T-helper 22 cell (primary cell): ENCODE data around the gene MRPL41.
"Not testable (repeated sequence)": the region's sequence is repeated elsewhere in the genome, so short reads cannot be mapped to it uniquely, and the experiment has no call there.

Experiments
- DNase-seq: peaks from one replicate; pipeline ENCODE4 v3.0.0-alpha.2; 2020; ENCODE audit warnings: low read depth

Gene MRPL41

DNA sequence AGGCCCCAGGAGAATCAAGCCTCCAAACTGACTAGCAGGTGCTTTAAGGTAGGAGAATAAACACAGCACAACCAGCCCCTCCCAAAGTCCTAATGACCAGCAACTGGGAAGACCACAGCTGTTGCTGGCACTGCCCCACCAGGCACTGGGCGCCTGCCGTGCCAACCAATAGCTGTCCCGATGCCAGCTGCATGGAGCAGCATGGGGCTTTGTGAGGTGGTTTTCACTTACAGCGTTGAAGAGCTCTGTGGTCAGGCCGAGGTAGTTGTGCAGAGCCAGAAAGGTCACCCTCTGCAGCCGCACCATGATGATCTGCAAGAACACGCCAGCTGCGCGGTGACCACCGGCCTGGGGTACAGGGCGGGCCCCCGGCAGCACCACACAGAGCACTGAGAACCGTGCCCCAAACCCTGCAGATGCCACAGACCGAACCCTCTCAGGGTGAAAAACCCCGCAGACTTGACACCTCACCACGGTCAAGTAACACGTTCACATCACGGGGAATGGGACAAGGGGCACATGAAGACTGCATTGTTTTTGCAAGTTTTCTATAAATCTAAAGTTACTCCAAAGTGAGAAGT is 30.2 kb upstream of the MRPL41 start:
- DNase-seq: no peak

GRCh38 chr9:137522746-137523455 is 28.8 kb upstream of the MRPL41 start:
- no peak for DNase-seq

DNA sequence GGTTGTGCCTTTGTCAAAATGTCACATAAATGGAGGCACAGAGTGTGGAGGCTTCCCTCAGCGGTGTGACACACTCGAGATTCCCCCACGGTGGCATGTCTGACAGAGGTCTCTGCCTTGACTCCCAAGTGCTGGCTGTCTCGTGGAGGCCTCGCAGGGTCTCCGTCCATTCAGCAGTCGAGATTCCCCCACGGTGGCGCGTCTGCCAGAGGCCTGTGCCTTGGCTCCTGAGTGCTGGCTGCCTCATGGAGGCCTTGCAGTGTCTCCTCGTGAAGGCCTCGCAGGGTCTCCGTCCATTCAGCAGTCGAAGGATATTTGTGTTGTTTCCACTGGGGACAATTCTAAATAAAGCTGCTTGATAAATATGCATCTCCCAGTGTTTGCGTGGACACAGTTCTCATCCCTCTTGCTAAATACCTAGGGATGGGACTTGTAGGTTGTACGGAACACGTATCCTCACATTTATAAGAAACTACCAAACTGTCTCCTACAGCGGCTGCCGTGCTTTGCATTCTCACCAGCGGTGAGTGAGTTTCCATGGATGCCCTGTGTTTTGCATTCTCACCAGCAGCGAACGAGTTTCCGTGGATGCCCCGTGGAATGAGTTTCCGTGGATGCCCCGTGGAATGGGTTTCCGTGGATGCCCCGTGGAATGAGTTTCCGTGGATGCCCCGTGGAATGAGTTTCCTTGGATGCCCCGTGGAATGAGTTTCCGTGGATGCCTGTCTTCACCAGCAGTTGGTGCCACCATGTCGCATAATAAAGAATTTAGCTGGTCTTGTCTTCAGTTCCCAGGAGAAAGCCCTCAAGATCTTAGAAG is 27.3 kb upstream of the MRPL41 start:
- DNase-seq: no peak

DNA sequence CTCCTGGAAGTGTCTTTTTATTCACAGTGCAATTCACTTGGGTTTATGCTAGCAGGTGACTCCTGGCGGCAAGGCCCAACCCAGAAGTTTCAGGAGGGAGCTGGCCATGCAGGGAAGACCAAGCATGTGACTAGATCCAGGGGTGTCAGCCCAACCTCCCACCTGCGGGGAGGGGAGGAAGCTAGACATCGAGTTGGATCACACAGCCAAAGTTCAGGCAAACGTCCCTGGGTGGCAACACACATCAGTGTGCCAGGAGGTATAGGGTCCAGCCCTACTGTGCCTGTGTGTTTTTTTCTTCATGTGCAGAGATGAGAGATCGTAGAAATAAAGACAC is 26.7 kb upstream of the MRPL41 start:
- DNase-seq: no peak

DNA sequence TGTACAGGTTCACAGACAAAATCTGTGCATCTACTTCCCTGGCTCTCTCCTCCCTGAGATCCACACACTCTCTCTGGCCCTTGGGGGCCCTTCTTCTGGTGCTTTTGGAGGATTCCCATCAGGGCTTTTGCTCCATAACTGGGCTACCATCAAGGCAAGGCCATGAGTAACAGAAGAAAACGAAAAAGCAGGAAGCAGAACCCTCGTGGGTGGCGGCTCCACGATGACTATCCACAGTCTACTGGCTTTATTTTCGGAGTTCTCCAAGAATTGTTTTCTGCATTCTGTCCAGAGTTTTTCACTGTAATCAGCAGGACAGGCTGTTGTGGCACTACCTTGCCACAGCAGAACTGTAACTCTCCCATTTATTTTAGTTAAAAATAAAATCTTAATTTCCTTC is 21.3 kb upstream of the MRPL41 start:
- no peak for DNase-seq

DNA sequence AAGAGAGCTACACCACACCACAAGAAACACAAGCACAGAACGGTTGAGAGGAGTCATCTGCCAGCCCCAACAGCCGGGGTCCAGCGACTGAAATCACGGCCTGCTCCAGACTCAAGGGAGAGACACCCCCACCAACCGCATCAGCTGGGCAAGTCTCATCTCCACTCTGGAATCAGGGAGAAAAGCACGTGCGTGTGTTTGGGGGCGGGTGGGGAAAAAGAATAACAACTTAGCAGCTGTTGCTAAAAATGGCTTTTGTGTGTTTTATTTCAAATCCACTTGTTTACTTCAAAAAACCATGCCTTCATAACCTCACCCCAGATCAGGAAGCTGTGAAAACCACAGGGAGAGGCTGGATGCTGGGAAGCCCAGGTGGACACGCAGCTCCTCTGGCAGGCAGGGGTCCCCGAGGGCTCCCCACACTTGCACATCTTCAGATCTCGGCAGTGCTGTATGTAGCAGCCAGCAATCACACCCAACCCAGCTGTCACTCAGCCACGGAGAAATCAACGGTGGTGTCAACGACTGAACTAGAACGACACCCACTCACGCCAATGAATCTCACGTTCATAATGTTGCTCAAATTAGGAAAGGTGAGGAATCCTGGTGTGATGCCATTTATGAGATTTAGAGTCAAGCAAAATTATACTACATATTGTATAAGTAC is 20.4 kb upstream of the MRPL41 start:
- no peak for DNase-seq

- not testable (repeated sequence) for DNase-seq
Measured at GRCh38 chr9:137532891-137533468, 18.7 kb upstream of the MRPL41 start.

- DNase-seq: no peak
Measured at GRCh38 chr9:137534256-137535119, 17.2 kb upstream of the MRPL41 start.

GRCh38 chr9:137535120-137535428 is 16.6 kb upstream of the MRPL41 start:
- no peak for DNase-seq

DNA sequence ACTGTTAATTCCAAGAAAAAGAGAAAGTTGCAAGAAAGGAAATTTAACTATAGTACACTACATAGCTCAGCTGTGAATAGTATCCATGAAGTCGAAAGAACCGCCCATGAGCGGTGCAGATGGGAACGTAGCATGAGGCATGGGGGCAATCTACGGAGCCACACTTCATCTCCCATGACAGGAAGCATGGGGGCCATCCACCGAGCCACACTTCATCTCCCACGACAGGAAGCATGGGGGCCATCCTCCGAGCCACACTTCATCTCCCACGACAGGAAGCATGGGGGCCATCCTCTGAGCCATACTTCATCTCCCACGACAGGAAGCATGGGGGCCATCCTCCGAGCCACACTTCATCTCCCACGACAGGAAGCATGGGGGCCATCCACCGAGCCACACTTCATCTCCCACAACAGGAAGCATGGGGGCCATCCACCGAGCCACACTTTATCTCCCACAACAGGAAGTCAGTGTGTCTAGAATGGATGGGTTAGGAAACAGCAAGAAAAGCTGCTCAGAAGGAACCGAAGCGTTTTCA is 15.0 kb upstream of the MRPL41 start:
- not testable (repeated sequence) for DNase-seq

DNA sequence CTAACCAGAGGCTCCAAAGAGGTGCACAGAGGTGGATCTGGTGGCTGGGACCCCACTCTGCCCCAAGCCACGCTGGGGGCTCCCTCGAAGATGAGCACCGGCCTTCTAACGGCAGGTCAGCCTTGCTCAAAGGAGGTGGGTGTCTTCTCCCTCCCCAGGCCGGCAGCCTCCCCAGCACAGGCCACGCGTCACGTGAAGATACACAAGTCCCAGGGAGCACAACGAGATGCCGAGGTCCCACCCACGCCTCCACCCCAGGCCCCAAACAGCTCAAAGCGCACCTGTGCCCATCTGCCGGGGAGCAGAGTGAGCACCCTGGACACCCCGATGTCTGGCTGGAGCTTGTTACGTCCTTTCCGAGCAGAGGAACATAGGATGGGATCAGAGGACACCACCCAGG is 13.6 kb upstream of the MRPL41 start:
- DNase-seq: no peak

GRCh38 chr9:137540536-137540935 is 11.1 kb upstream of the MRPL41 start:
- DNase-seq: no peak

DNA sequence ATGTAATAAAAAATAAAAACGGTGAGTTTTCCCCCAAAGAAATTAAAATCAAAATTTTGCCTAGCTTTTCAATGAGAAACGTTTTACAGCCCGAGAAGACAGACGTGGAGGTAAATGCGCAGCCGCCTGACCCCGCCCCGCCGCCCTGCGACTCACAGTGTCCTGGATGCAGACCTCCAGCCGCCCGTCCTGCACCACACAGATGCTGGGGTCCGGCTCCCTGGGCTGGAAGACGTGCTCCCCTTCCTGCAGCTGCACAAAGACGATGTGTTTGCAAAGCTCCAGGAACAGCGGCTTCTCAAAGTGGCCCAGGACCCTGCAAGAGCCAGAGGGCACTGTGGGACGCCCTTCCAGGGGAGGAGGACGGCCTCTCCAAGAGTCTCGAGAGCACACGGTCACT is 9.2 kb upstream of the MRPL41 start:
- no peak for DNase-seq

DNA sequence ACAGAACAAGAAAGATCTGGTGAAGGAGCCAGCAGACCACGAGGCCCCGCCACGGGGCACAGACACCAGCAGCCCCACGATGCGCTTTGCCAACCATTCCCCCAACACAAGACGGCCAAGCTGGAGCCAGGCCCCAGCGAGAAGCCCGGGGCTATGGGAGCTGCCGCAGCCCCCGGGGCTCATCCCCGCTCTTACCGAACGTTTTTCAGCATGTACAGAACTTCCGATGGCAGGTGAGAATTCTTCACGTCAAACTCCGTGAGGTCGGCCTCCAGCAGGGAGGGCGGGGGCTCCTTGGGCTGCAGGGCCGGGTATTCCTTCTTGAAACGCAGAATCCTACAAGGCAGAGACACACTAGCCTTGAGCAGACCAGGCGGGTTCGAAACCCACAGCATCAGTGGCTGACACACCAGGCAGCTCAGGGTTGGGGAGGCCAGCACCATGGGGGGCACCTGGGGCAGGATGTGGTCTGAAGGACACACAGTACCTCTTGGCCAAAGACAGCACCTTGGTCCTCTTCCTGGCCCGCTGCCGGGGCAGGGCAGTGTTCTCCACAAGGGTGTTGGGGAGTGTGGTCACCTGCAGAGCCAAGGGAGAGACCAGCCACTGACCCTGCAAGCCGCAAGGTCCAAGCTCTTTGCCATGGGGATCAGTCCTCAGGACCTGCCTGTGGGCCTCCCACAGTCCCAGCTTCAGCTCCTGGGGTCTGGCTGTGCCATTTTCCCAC is 8.3 kb upstream of the MRPL41 start:
- no peak for DNase-seq

- no peak for DNase-seq
Measured at GRCh38 chr9:137544176-137544760, 7.4 kb upstream of the MRPL41 start.

DNA sequence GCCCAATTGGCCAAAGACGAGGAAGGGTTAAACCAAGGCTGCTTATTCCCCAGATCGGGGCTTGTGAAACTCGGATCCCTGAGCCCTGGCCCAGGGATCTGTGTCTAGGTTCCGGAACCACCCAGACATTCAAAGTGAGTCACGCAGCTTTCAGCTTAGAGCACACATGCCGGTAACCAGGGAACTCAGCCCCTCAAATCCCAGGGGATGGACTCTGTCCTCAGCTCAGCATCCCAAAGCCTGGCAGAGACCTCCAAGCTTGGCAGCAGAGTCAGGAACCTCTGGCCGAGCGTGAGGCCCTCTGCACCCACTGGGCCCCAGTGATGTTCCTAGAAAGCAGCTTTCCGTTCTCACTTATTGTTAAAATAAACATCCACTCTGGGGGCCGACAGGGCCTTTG is 6.6 kb upstream of the MRPL41 start:
- no peak for DNase-seq

DNA sequence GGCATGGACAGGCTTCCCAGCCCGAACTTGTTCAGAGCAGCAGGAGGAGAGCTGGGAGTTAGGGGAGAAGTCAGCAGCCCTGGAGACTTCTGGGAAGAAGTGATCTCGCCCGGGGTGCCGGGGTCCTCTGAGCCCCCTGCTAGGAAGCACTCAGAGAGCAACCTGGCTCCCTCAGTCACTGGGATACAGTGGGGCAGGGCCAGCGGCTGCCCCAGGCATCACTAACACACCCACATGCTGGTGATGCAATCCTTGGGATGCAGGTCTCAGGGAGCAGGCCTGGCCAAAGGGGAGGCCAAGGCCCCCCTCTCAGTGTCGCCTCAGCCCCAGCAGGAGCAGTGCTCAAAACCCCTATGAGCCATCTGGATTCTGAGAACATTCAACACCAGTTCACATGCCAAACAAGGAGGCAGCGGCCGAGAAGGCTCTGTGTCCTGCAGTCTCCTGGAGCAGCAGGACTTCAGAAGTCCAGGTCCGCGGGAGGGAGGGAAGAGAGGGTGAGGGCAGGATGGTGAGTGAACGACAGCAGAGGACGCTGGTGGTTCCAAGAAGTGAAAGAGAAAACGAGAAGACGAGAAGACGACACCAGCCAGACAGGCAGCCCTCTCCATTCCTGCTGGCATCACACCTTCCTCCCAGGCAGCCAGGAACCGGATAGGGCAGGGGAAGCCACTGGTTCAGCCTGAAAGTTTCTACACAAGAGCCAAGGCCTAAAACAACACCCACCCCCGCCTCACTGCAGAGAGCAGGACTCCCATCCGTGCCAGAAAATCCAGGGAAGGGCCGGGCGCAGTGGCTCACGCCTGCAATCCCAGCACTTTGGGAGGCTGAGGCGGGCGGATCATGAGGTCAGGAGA is 3.8 kb upstream of the MRPL41 start:
- no peak for DNase-seq

DNA sequence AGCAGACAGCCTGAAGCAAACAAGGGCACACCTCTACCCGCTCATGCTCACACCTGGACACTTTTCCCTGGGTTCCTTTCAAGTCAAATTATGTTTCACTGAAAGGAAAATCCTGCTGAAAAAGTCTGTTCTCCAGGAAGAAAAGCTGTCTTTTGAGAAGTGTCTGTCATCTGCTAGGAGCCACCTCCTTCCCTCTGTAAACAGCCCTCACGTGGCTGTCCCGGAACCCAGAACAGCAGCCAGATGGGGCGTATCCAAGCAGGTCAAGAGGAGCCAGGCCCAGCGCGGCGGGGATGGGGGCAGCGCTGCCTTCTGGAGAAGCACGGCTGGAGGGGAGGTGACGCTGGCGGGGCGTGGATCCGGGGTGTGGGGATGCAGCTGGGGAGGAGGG is 1.5 kb upstream of the MRPL41 start, which contains the start of gene PNPLA7:
TSS of gene PNPLA7 (minus strand) at position 172 of the 391 bp plus-strand sequence. CDS start 205 bp downstream, outside the sequence.
- peak; percentile 47 for DNase-seq

DNA sequence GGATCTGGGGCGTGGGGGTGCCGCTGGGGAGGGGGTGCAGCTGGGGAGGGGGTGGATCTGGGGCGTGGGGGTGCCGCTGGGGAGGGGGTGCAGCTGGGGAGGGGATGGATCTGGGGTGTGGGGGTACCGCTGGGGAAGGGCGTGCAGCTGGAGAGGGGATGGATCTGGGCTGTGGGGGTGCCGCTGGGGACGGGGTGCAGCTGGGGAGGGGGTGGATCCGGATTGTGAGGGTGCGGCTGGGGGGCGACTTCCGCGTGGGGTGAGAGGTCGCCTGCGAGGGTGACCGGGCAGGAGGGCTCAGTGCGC is 768 bp upstream of the MRPL41 start:
- not testable (repeated sequence) for DNase-seq
